Measurements from ENCODE around the gene RNPC3. TPM values are rescaled to one million over a fixed set of nuclear protein-coding genes. Genes with fewer than 3 reads are reported as not detected.
A peak's percentile ranks its signal among the peaks of the same experiment; 100 is the strongest.
"Not testable (repeated sequence)": the region's sequence is repeated elsewhere in the genome, so short reads cannot be mapped to it uniquely, and the experiment has no call there.

RNPC3 gene
- total and polyA plus RNA-seq, 12 donors: 8.0 to 27.2 (median 21.3) TPM

GRCh38 chr1:103583887-103584286 lies 58.4 kb downstream of the RNPC3 start:
- H3K27me3 ChIP-seq: no peaks in the 10 kb centered on the region
- DNase-seq (no peak), ATAC-seq (no peak)
- peaks cover 0 to 7% (median 0%) of the 10 kb centered on the region in 11 donors for H3K9me3 ChIP-seq
- H3K4me1 ChIP-seq: no peaks in the 10 kb centered on the region
- TF ChIP-seq, protein P1, sequence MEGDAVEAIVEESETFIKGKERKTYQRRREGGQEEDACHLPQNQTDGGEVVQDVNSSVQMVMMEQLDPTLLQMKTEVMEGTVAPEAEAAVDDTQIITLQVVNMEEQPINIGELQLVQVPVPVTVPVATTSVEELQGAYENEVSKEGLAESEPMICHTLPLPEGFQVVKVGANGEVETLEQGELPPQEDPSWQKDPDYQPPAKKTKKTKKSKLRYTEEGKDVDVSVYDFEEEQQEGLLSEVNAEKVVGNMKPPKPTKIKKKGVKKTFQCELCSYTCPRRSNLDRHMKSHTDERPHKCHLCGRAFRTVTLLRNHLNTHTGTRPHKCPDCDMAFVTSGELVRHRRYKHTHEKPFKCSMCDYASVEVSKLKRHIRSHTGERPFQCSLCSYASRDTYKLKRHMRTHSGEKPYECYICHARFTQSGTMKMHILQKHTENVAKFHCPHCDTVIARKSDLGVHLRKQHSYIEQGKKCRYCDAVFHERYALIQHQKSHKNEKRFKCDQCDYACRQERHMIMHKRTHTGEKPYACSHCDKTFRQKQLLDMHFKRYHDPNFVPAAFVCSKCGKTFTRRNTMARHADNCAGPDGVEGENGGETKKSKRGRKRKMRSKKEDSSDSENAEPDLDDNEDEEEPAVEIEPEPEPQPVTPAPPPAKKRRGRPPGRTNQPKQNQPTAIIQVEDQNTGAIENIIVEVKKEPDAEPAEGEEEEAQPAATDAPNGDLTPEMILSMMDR (IDR thresholded peaks at IDR 0.05): no peak
- peaks cover 0 to 15% (median 0%) of the 10 kb centered on the region in 9 donors for H3K36me3 ChIP-seq
- H3K4me3 ChIP-seq: no peak overlapping the region
- H3K27ac ChIP-seq: no peak overlapping the region
- WGBS, 2 donors: 79% methylated on average over 3 of the region's 3 CpGs
- intact Hi-C loops (cut with DNase I): no loop called here

DNA sequence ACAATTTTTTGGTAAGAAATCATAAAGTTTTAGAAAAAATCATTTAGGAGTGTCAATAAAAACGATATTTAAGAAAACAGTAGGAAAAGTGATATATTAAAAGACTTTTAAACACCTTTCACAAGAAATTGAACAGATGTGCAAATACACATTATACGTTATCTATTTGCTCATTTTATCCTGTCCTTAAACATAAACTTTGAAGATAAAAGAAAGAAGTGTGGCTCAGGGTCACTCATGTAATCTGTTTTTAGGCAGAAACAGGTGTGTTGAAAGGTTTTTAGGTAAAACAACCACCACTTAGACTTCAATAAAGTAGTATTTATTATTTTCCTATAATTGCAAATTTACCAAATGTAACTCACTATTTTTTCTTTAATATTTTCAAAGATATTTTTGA lies 59.0 kb downstream of the RNPC3 start:
- 74 to 78% methylated on average over 2 of the region's 2 CpGs for WGBS, 2 donors

GRCh38 chr1:103602740-103603139 lies 77.2 kb downstream of the RNPC3 start:
- peak in 1 of 8 donors; percentile 55 for ATAC-seq
- H3K4me3 ChIP-seq; H3K27ac ChIP-seq; H3K36me3 ChIP-seq; H3K27me3 ChIP-seq; DNase-seq; H3K9me3 ChIP-seq; intact Hi-C loops (cut with DNase I); H3K4me1 ChIP-seq: not testable (repeated sequence)
- WGBS, 2 donors: no CpG with 5 or more reads among the region's 3 CpGs

More for the DNA sequence above, 59.0 kb downstream of the RNPC3 start:
- Histone ChIP-seq H3K27me3 (no peaks in the 10 kb centered on the region), H3K4me3 (no peak overlapping the region), H3K4me1 (no peaks in the 10 kb centered on the region), H3K27ac (no peak overlapping the region), H3K9me3 (peaks cover 0 to 7% (median 0%) of the 10 kb centered on the region in 11 donors), H3K36me3 (peaks cover 0 to 12% (median 0%) of the 10 kb centered on the region in 9 donors)
- no peak for DNase-seq
- no peak for ATAC-seq
- intact Hi-C loops (cut with DNase I): no loop called here
- TF ChIP-seq, protein P1 (IDR thresholded peaks at IDR 0.05): no peak

Other genes starting within 250 kb of the RNPC3 start
- gene AMY2B, start 45.9 kb downstream of the RNPC3 start, total RNA-seq: 10 to 100 TPM; 13.0 to 43.5 (median 28.0) TPM
- 100 to 1,000 TPM in 1 of 2 donors, 1 to 10 TPM in 1; 5.9 to 101 TPM for gene AMY2B, start 45.9 kb downstream of the RNPC3 start, polyA plus RNA-seq
- 1 to 10 TPM in 2 of 10 donors, under 1 TPM in 5, not detected in 3; 0.56 to 1.4 (median 0.81) TPM for gene AMY2A, start 91.7 kb downstream of the RNPC3 start, total RNA-seq
- not detected for gene AMY2A, start 91.7 kb downstream of the RNPC3 start, polyA plus RNA-seq
- not detected for gene AMY1A, start 130.1 kb downstream of the RNPC3 start, total RNA-seq
- gene AMY1A, start 130.1 kb downstream of the RNPC3 start, polyA plus RNA-seq: not detected
- not detected for gene AMY1B, start 170.5 kb downstream of the RNPC3 start, total RNA-seq
- gene AMY1B, start 170.5 kb downstream of the RNPC3 start, polyA plus RNA-seq: not detected
- gene AMY1C, start 224.2 kb downstream of the RNPC3 start, total RNA-seq: not detected
- gene AMY1C, start 224.2 kb downstream of the RNPC3 start, polyA plus RNA-seq: not detected

All from heart right ventricle (tissue), 16 donors.